Stimulated activated CD4-positive, alpha-beta T cell treated with anti-CD3 and anti-CD28 coated beads, Interleukin-4, amount 100 ng/mL, for 1 hour (primary cell): ENCODE data around the gene IGIP.
A peak's percentile ranks its signal among the peaks of the same experiment; 100 is the strongest.

ENCODE experiments used
- DNase-seq: peaks from one replicate; pipeline ENCODE4 v3.0.0-alpha.2; 2020

Gene IGIP

GRCh38 chr5:140125637-140126036, at the start of gene IGIP:
IGIP (plus strand) TSS chr5:140125937; CDS start chr5:140128477, 2,540 bp downstream.
- DNase-seq, result no peak

GRCh38 chr5:140076142-140076541, 49.6 kb upstream of the IGIP start:
- DNase-seq, result no peak

GRCh38 chr5:140076788-140077187, 48.9 kb upstream of the IGIP start:
- no peak for DNase-seq

- no peak for DNase-seq
Observed at GRCh38 chr5:140083120-140083519, 42.6 kb upstream of the IGIP start.

- DNase-seq, result no peak
Observed at GRCh38 chr5:140083650-140084049, 42.1 kb upstream of the IGIP start.

GRCh38 chr5:140084541-140084940, 41.2 kb upstream of the IGIP start:
- no peak for DNase-seq

- DNase-seq, result no peak
Observed at GRCh38 chr5:140090251-140090650, 35.5 kb upstream of the IGIP start.

- no peak for DNase-seq
Observed at GRCh38 chr5:140093179-140093578, 32.6 kb upstream of the IGIP start.

- DNase-seq, result no peak
Observed at GRCh38 chr5:140093866-140094265, 31.9 kb upstream of the IGIP start.

GRCh38 chr5:140094889-140095288, 30.8 kb upstream of the IGIP start:
- no peak for DNase-seq

GRCh38 chr5:140101179-140101578, 24.6 kb upstream of the IGIP start:
- no peak for DNase-seq

- no peak for DNase-seq
Observed at GRCh38 chr5:140103154-140103553, 22.6 kb upstream of the IGIP start.

- DNase-seq, result no peak
Observed at GRCh38 chr5:140104100-140104499, 21.6 kb upstream of the IGIP start.

- DNase-seq, result no peak
Observed at GRCh38 chr5:140106101-140106500, 19.6 kb upstream of the IGIP start.

GRCh38 chr5:140106805-140107311, 18.9 kb upstream of the IGIP start:
- DNase-seq, result no peak

GRCh38 chr5:140107312-140108092, 18.2 kb upstream of the IGIP start:
- DNase-seq, result peak; percentile 92

GRCh38 chr5:140108093-140109017, 17.4 kb upstream of the IGIP start:
- DNase-seq, result peak; percentile 23

GRCh38 chr5:140109018-140109758, 16.5 kb upstream of the IGIP start:
- DNase-seq, result no peak

- DNase-seq, result no peak
Observed at GRCh38 chr5:140109759-140110645, 15.7 kb upstream of the IGIP start.

- DNase-seq, result no peak
Observed at GRCh38 chr5:140110646-140110957, 15.1 kb upstream of the IGIP start.

- DNase-seq, result no peak
Observed at GRCh38 chr5:140111011-140111858, 14.5 kb upstream of the IGIP start.
